ENCODE measurements around the gene NEURL1. TPM values are rescaled to one million over a fixed set of nuclear protein-coding genes. Genes with fewer than 3 reads are reported as not detected.

NEURL1 gene
- total RNA-seq, 4 donors from 2014 or later: 0.19 TPM; not detected in 3

DNA sequence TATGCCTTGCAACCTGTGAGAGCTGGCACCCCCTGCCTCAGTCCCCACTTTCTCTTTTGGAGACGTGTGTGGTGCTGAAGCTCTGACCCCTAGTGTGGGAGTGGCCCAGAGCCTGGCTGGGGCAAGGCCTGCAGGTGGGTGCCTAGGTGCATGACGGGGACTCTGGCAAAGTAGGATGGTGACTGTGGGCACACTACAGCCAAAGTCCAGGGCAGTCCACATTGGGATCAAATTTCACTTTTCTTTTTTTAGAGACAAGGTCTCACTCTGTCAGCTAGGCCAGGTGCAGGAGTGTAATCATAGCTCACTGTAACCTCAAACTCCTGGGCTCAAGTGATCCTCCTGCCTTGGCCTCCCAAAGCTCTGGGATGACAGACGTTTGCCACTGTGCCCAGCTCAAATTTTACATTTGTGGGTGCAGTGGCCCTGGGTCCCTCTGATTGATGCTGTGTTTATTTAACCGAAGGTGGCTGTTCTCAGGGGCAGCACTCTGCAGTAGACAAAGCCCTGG lies 52.3 kb downstream of the NEURL1 start:
- DNase-seq: no peak
- WGBS, 2 donors: 78 to 89% methylated on average over 2 to 3 of the region's 4 CpGs
- intact Hi-C loops (cut with DNase I): no loop called here
- Histone ChIP-seq H3K36me3 (no peaks in the 10 kb centered on the region), H3K4me1 (peaks cover 7 to 18% (median 10%) of the 10 kb centered on the region in 3 donors), H3K9me3 (no peaks in the 10 kb centered on the region), H3K4me3 (no peak overlapping the region), H3K27me3 (peaks cover 0 to 24% (median 0%) of the 10 kb centered on the region in 4 donors), H3K27ac (no peak overlapping the region)
- TF ChIP-seq, protein P1, sequence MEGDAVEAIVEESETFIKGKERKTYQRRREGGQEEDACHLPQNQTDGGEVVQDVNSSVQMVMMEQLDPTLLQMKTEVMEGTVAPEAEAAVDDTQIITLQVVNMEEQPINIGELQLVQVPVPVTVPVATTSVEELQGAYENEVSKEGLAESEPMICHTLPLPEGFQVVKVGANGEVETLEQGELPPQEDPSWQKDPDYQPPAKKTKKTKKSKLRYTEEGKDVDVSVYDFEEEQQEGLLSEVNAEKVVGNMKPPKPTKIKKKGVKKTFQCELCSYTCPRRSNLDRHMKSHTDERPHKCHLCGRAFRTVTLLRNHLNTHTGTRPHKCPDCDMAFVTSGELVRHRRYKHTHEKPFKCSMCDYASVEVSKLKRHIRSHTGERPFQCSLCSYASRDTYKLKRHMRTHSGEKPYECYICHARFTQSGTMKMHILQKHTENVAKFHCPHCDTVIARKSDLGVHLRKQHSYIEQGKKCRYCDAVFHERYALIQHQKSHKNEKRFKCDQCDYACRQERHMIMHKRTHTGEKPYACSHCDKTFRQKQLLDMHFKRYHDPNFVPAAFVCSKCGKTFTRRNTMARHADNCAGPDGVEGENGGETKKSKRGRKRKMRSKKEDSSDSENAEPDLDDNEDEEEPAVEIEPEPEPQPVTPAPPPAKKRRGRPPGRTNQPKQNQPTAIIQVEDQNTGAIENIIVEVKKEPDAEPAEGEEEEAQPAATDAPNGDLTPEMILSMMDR (IDR thresholded peaks at IDR 0.05): no peak
- no peak for TF ChIP-seq POLR2A (IDR thresholded peaks at IDR 0.05)

DNA sequence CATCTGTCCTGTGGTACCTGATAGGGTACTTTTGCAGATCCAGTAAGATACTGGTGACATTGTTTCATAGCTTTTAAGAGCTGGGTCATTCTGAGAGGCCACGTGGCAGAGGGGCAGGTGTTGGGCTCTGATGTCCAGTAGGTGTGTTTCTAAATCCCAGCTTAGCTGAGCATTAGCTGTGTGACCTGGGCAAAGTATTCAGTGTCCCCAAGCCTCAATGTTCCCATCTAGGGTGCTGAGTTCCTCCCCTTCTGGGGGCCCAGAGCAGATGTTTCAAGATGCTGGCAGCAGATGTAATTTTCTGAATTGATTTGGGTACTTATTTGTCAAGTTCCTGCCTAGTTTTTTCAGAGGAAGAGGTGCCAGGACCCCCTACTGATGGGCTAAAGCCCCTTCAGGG lies 52.9 kb downstream of the NEURL1 start:
- TF ChIP-seq POLR2A (IDR thresholded peaks at IDR 0.05): no peak
- TF ChIP-seq, protein P1 (IDR thresholded peaks at IDR 0.05): no peak
- Histone ChIP-seq H3K27me3 (peaks cover 0 to 18% (median 0%) of the 10 kb centered on the region in 4 donors), H3K4me1 (peaks cover 7 to 18% (median 10%) of the 10 kb centered on the region in 3 donors), H3K27ac (no peak overlapping the region), H3K4me3 (no peak overlapping the region), H3K36me3 (no peaks in the 10 kb centered on the region), H3K9me3 (no peaks in the 10 kb centered on the region)
- no peak for DNase-seq
- 71 to 100% methylated on average over 1 of the region's 1 CpG for WGBS, 2 donors
- intact Hi-C loops (cut with DNase I): no loop called here

DNA sequence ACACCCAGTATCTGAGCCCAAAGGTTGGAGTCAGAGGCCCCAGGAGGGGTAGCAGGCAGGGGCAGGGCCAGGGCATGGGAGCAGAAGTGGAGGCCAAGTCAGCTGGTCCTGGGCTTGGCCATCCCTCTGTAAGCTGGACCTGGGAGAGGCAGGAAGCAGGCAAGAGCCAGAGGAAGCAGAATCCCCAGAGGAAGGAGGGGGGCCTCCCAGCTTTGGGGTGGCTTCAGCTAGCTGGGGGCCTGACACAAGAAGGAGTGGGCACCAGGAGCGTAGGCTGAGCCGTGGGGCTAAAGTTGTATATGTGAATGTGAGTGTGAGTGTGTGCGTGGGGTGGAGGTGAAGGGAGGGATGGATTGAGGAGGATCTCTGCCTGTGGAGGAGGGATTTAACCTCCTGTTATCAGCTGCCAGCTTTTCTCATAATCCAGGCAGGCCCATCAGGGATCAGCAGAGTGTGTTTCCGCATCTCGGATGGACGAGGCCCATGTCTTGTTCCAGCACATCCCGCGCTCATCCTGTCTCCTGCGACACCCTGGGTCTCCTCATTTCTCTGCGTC lies 54.0 kb downstream of the NEURL1 start:
- TF ChIP-seq POLR2A (IDR thresholded peaks at IDR 0.05): no peak
- TF ChIP-seq, protein P1 (IDR thresholded peaks at IDR 0.05): no peak
- DNase-seq: no peak
- Histone ChIP-seq H3K27me3 (peaks cover 0 to 18% (median 0%) of the 10 kb centered on the region in 4 donors), H3K9me3 (no peaks in the 10 kb centered on the region), H3K36me3 (no peaks in the 10 kb centered on the region), H3K27ac (no peak overlapping the region), H3K4me3 (no peak overlapping the region), H3K4me1 (peaks cover 7 to 16% (median 10%) of the 10 kb centered on the region in 3 donors)
- 75 to 93% methylated on average over 8 to 10 of the region's 10 CpGs for WGBS, 2 donors
- intact Hi-C loops (cut with DNase I): no loop called here

DNA sequence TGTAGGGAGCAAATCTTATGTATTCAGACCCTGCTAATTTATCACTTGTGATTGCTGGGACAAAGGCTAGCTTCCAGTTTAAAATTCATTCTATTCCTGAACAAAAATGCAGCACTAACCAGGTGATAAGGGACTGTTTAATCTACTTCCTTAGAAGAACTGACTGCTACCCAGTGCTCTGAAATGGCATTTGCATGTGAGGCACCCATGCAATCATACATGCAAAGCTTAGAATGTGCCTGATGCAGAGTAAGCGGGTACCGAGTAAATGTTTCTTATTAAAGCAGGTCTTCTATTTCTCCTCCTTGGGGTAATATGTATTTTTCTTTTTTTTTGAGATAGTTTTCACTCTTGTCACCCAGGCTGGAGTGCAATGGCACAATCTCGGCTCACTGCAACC lies 54.5 kb downstream of the NEURL1 start:
- TF ChIP-seq, protein P1 (IDR thresholded peaks at IDR 0.05): no peak
- no peak for TF ChIP-seq POLR2A (IDR thresholded peaks at IDR 0.05)
- H3K9me3 ChIP-seq: no peaks in the 10 kb centered on the region
- H3K27me3 ChIP-seq: peaks cover 0 to 17% (median 0%) of the 10 kb centered on the region in 4 donors
- no peaks in the 10 kb centered on the region for H3K36me3 ChIP-seq
- 71 to 92% methylated on average over 3 of the region's 3 CpGs for WGBS, 2 donors
- intact Hi-C loops (cut with DNase I): no loop called here
- H3K4me1 ChIP-seq: peaks cover 4 to 11% (median 4%) of the 10 kb centered on the region in 3 donors
- H3K4me3 ChIP-seq: no peak overlapping the region
- H3K27ac ChIP-seq: no peak overlapping the region
- no peak for DNase-seq

DNA sequence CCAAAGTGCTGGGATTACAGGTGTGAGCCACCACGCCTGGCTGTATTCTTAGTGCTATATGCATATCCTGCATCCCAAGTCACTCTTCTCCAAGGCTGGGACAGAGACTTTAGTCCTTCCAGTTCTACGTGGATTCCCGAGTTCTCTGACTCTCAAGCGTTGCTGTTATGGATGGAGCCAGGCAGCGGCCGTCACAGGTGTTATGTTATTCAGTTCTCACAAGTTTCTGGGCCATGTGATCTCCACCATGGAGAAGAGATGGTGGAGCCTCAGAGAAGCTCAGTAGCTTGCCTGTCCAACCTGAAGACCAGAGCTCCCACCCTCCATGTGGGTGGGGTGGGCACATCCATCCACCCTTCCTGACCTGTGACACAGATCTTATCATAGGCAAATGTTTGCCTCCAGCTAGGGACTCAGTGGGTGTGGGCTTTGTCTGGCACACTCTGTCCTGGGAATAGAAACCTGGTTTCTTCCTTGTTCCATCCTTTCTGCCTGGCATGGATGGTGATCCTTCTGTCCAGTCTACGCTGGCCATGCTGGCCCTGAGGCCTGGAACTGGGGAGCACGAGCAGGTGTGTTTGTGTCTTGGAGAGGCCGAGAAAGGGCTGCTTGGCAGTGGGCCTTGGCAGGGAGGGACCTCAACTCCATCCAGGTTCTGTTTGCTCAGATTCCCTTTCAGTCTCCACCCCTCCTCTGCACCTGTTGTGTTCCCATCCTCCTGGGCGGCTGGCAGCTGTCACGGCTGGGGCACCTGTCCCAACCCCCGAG lies 55.3 kb downstream of the NEURL1 start:
- Histone ChIP-seq H3K27me3 (peaks cover 0 to 11% (median 0%) of the 10 kb centered on the region in 4 donors), H3K36me3 (no peaks in the 10 kb centered on the region), H3K4me1 (peaks cover 0 to 5% (median 0%) of the 10 kb centered on the region in 3 donors), H3K27ac (no peak overlapping the region), H3K9me3 (no peaks in the 10 kb centered on the region), H3K4me3 (no peak overlapping the region)
- intact Hi-C loops (cut with DNase I): no loop called here
- TF ChIP-seq, protein P1 (IDR thresholded peaks at IDR 0.05): no peak
- no peak for TF ChIP-seq POLR2A (IDR thresholded peaks at IDR 0.05)
- DNase-seq: no peak
- WGBS, 2 donors: 79 to 83% methylated on average over 3 to 11 of the region's 12 CpGs

All from esophagus squamous epithelium (tissue), 5 donors.